Measurements from ENCODE around the gene TNFAIP2.
A peak's percentile ranks its signal among the peaks of the same experiment; 100 is the strongest.

Gene TNFAIP2

GRCh38 chr14:103093856-103094405 is 29.3 kb upstream of the TNFAIP2 start:
- DNase-seq (ENCODE audit: low spot score): no peak

- no peak for DNase-seq (ENCODE audit: low spot score)
Measured at GRCh38 chr14:103094406-103095209, 28.7 kb upstream of the TNFAIP2 start, which contains the start of gene EXOC3L4. Gene EXOC3L4 (plus strand): TSS chr14:103094725. CDS start chr14:103100220, 5,495 bp downstream.

DNA sequence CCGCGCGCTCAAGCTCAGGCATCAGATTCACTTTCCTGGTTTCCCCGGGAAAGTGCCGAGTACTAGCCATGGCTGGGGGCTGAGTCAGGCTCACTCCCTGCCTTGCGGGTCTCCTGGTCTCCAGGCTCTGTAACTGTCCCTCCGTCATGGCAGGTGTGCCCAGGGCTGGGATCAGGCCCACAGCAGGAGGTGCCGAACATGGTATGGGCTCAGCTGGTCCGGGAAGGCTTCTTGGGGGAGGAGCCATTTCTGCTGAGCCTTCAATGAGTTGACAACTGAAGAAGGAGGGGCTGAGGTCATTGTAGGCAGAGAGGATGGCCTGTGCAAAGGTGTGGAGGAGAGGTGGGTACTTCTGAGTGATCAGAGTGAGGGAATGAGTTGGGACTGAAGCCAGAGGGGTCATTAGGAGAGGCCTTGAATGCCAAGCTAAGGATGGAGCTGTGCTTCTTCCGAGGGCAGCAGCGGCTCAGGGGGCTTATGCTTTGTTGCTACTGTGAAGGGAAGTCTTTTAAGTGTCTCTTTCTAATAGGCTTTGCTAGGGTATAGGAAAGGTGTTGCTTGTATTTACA is 28.0 kb upstream of the TNFAIP2 start:
- no peak for DNase-seq (ENCODE audit: low spot score)

DNA sequence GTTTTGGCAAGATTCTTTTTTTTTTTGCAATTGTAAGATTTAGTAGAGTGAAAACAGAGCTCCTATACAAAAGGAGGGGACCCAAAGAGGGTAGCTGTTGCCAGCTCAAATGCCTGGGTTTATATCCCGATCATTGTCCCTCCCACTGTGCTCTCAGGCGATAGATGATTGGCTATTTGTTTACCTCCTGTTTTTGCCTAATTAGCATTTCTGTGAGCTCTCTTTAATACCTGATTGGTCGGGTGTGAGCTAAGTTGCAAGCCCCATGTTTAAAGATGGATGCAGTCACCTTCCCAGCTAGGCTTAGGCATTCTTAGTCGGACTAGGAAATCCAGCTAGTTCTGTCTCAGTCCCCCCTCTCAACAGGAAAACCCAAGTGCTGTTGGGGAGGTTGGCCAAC is 26.9 kb upstream of the TNFAIP2 start:
- no peak for DNase-seq (ENCODE audit: low spot score)

- no peak for DNase-seq (ENCODE audit: low spot score)
Measured at GRCh38 chr14:103097244-103097993, 25.8 kb upstream of the TNFAIP2 start.

GRCh38 chr14:103097994-103098957 is 25.0 kb upstream of the TNFAIP2 start:
- no peak for DNase-seq (ENCODE audit: low spot score)

GRCh38 chr14:103099081-103099732 is 24.1 kb upstream of the TNFAIP2 start:
- no peak for DNase-seq (ENCODE audit: low spot score)

- no peak for DNase-seq (ENCODE audit: low spot score)
Measured at GRCh38 chr14:103099733-103100280, 23.5 kb upstream of the TNFAIP2 start.

- no peak for DNase-seq (ENCODE audit: low spot score)
Measured at GRCh38 chr14:103100281-103101121, 22.8 kb upstream of the TNFAIP2 start.

GRCh38 chr14:103101257-103101962 is 21.9 kb upstream of the TNFAIP2 start:
- no peak for DNase-seq (ENCODE audit: low spot score)

GRCh38 chr14:103101963-103102688 is 21.1 kb upstream of the TNFAIP2 start:
- peak; percentile 48 for DNase-seq (ENCODE audit: low spot score)

GRCh38 chr14:103102689-103103260 is 20.5 kb upstream of the TNFAIP2 start:
- no peak for DNase-seq (ENCODE audit: low spot score)

- DNase-seq (ENCODE audit: low spot score): peak; percentile 63
Measured at GRCh38 chr14:103103461-103104388, 19.5 kb upstream of the TNFAIP2 start.

DNA sequence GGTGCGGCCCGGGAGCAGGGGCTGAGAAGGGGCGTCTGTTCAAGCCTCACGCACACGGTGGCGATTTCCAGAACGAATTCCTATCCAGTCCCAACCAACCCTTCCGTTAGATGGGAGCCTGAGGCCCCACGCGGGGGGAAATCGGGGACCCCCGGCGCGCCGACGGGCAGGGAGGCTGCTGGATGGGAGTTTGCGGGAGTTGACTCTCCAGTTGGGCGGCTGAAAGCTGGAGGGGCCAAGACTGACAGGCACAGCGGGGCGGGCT is 18.9 kb upstream of the TNFAIP2 start:
- no peak for DNase-seq (ENCODE audit: low spot score)

DNA sequence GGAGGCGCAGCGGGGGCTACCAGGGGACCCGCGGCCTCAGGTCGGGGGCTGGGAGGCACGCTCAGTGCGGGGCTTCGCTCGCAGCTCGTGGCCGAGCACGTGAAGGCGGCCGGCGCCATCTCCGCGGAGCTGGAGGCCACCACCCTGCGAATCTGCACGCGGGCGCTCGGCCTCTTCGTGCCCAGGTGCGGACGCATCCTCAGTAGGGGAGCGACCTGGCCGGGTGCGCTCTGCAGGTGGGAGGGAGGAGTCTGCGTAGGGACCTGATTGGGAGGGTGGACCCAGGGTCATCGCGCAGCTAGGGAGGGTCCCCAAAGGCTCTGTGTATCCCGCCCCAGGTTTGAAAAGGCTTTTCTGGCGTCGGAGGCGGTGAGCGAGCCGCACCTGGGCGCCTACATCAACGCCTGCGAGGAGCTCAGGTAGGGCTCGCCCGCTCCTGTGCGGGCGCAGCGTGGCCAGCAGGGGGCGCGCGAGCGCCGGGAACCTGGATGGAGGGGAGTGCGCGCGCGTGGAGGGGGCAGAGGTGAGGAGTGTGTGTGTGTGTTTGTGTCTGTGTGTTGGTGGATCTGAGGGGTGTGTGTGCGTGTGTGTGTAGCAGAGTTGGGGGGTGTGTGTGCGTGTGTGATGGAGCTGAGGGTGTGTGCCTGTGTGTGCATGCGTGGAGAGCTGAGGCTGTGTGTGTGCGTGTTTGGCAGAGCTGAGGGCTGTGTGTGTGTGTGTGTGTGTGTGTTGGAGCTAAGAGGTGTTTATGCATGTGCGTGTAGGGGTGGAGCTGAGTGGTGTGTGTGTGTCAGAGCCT is 18.4 kb upstream of the TNFAIP2 start:
- no peak for DNase-seq (ENCODE audit: low spot score)

DNA sequence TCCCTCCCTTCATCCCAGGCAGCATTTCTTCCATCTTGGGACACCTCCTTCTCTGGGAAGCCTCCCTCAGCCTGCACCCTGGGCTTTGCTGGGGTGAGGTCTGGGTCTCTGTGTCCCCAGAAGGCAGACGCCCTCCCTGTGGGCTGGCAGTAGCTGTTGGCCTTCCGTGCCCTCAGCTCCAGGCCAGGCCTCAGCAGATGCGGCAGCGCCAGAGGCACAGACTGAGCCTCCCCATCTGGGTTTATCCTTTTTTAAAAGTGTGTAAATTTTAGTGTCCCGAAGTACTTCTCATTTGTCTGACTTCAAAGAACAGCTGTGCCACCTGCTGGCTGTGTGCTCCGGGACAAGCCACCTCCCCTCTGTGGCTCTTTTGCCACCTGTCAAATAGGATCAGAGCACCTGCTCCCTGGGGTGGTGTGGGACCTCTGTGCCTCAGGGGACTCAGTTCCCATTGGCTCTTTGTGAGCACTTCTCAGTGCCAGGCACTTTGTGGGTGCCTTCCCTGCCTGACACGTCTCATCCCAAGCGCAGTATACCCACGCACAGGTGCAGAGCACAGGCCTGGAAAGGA is 17.6 kb upstream of the TNFAIP2 start:
- DNase-seq (ENCODE audit: low spot score): no peak
